K562 (cell line): ENCODE results near the gene PLXDC1. TPM values are rescaled to one million over a fixed set of nuclear protein-coding genes. Genes with fewer than 3 reads are reported as not detected.

Experiments
- ATAC-seq: fragments of 200-7000 bp; cut with Tn5 transposase; 3 replicates; pipeline ENCODE4 v1.9.1; 2020; ENCODE audit warnings: moderate library complexity
- BruUV-seq: library from RNA; stranded (reverse); fragments of 400-500 nt; replicated peaks from 2 replicates; lab custom pipeline; 2021; lab: Mats Ljungman, UMichigan
- CTCF ChIA-PET: fragments of 300-600 bp; formaldehyde crosslinking; extraction: SDS; loops from one replicate; lab custom pipeline; 2021; ENCODE audit warnings: low intra/inter-chr PET ratio; lab: Yijun Ruan, JAX
- POLR2A ChIA-PET: fragments of 300-600, 350-650 bp; sonication (Branson Sonifier 250); formaldehyde crosslinking; extraction: SDS; loops from one replicate; lab custom pipeline; 2021; ENCODE audit warnings: antibody characterized with exemption, inconsistent platforms; lab: Yijun Ruan, JAX
- DNase-seq, 4 experiments: peaks; one replicate each; pipeline versions ENCODE4 v3.0.0 to v3.0.0-alpha.2; 2011 to 2018; ENCODE audit warnings: low spot score in 3 of 4, mixed read lengths in 3 of 4; ENCODE audit errors: extremely low read depth in 1 of 4
- FAIRE-seq: peaks from 2 replicates; lab custom pipeline; 2011; peaks lifted over from hg19 to GRCh38; lab: Jason Lieb, UNC
- H2AFZ ChIP-seq: 2 replicates; pipeline ENCODE4 v1.6.0; 2011; ENCODE audit warnings: low read depth, low read length, control low read depth, inconsistent platforms
- H3K27ac ChIP-seq: fragments of 200-600 bp; 3 replicates; pipeline ENCODE4 v1.8.0; 2011; ENCODE audit warnings: low read depth, mild to moderate bottlenecking, control low read depth, inconsistent platforms, low read length, moderate library complexity, mixed read lengths; ENCODE audit errors: extremely low read depth
- H3K27me3 ChIP-seq, 2 experiments: fragments of 300-600 bp in 1 of 2; 2 replicates in 1 of 2; 3 replicates in 1 of 2; pipeline versions ENCODE4 v1.6.0 to v1.8.0; 2011; ENCODE audit warnings: inconsistent platforms in 2 of 2, low read length in 2 of 2, mild to moderate bottlenecking in 1 of 2, mixed read lengths in 1 of 2, moderate library complexity in 1 of 2; ENCODE audit not compliant: control insufficient read depth in 2 of 2, insufficient read depth in 2 of 2
- H3K36me3 ChIP-seq: fragments of 300-600 bp; 3 replicates; pipeline ENCODE4 v1.8.0; 2011; ENCODE audit warnings: mild to moderate bottlenecking, low read length, inconsistent platforms; ENCODE audit not compliant: control insufficient read depth, insufficient read depth
- H3K4me1 ChIP-seq, 2 experiments: fragments of 200-600 bp in 1 of 2; replicated peaks in 1 of 2; 2 replicates in 1 of 2; 3 replicates in 1 of 2; pipeline versions ENCODE4 v1.5.1 to v1.8.0; 2011; ENCODE audit warnings: inconsistent platforms in 2 of 2, low read length in 2 of 2, mild to moderate bottlenecking in 1 of 2, mixed read lengths in 1 of 2, moderate library complexity in 1 of 2; ENCODE audit not compliant: control insufficient read depth in 2 of 2, insufficient read depth in 2 of 2
- H3K4me2 ChIP-seq: 2 replicates; pipeline ENCODE4 v1.6.1; 2011; ENCODE audit warnings: low read length, control low read depth, inconsistent platforms, mixed read lengths; ENCODE audit not compliant: insufficient read depth
- H3K4me3 ChIP-seq: fragments of 200-600 bp; sonication (generic), shearing (Covaris generic); 2 replicates; pipeline ENCODE4 v1.5.1; 2016; ENCODE audit warnings: control low read depth, inconsistent platforms
- H3K79me2 ChIP-seq: fragments of 200-600 bp; 3 replicates; pipeline ENCODE4 v1.8.0; 2011; ENCODE audit warnings: low read length, inconsistent platforms; ENCODE audit not compliant: control insufficient read depth, insufficient read depth
- H3K9ac ChIP-seq, 2 experiments: 2 replicates each; pipeline versions ENCODE4 v1.6.0 to v1.6.1; 2011; ENCODE audit warnings: low read depth in 2 of 2, low read length in 2 of 2, control low read depth in 1 of 2, inconsistent platforms in 1 of 2, mild to moderate bottlenecking in 1 of 2, mixed read lengths in 1 of 2; ENCODE audit not compliant: insufficient read depth in 1 of 2
- H3K9me1 ChIP-seq: one replicate; pipeline ENCODE4 v1.6.0; 2011; ENCODE audit warnings: inconsistent platforms, mild to moderate bottlenecking, low read length, moderate library complexity; ENCODE audit not compliant: control insufficient read depth, insufficient read depth
- H3K9me3 ChIP-seq: replicated peaks from 2 replicates; pipeline ENCODE4 v1.5.1; 2011; ENCODE audit warnings: low read depth, low read length, inconsistent platforms; ENCODE audit not compliant: control insufficient read depth, insufficient read depth
- H4K20me1 ChIP-seq: replicated peaks from 2 replicates; pipeline ENCODE4 v1.6.1; 2011; ENCODE audit warnings: low read length, inconsistent platforms, mixed read lengths; ENCODE audit not compliant: control insufficient read depth, insufficient read depth
- ZNF644 ChIP-seq: fragments of 200-800 bp; sonication (Bioruptor generic); IDR thresholded peaks from 2 replicates; pipeline ENCODE4 v1.6.1; 2016; ENCODE audit warnings: low read depth, missing genetic modification characterization, missing compliant biosample characterization
- ZNF695 ChIP-seq: fragments of 450-650 bp; formaldehyde crosslinking; IDR thresholded peaks from 2 replicates; pipeline ENCODE4 v1.4.0; 2020; ENCODE audit warnings: mild to moderate bottlenecking, moderate library complexity
- WGBS: fragments of 100-300 bp; shearing (Covaris generic); methylation state at CpG from one replicate; pipeline ENCODE4 v1.1.6; 2016; ENCODE audit warnings: low coverage, mixed read lengths; ENCODE audit not compliant: insufficient coverage; ENCODE audit errors: missing lambda C conversion rate; 5-methylcytosine and 5-hydroxymethylcytosine counted together
- in situ Hi-C: fragments of 300-500 bp; cut with MboI; formaldehyde crosslinking; loops from 4 replicates; pipeline ENCODE4 v1.15.0; 2018; ENCODE audit warnings: inconsistent platforms, mixed read lengths
- intact Hi-C: fragments of 100-400 bp; cut with micrococcal nuclease; formaldehyde crosslinking; loops from 2 replicates; pipeline ENCODE4 v1.14.2; 2022
- polyA plus RNA-seq, 8 experiments: library from polyadenylated mRNA; depleted of rRNA in 4 of 8; stranded (reverse) in 5 of 8; unstranded in 3 of 8; fragments of >200 nt; fragmentation: Nextera tagmentation in 2 of 8; fragmentation: Illumina TruSeq in 1 of 8; extraction: Ambion mirVana in 2 of 8; extraction: Trizol in 1 of 8; gene quantifications; 2 replicates each; pipeline versions ENCODE4 v1.2.1 to v1.2.3, GENCODE V29; 2011 to 2014; ENCODE audit warnings: inconsistent platforms in 1 of 8, missing spikeins in 1 of 8
- total RNA-seq, 7 experiments: library from RNA; depleted of rRNA in 6 of 7; stranded (reverse); fragments of >200 nt in 6 of 7; fragmentation: Illumina TruSeq in 2 of 7; extraction: Trizol in 2 of 7; gene quantifications; 2 replicates each; pipeline versions ENCODE4 v1.2.1 to v1.2.3, GENCODE V29; 2011 to 2021; ENCODE audit warnings: low replicate concordance in 1 of 7
- TF ChIP-seq, protein P1 (sequence below), 2 experiments: fragments of 450-650 bp in 1 of 2; sonication (generic) in 1 of 2; formaldehyde crosslinking in 1 of 2; IDR thresholded peaks; 2 replicates each; pipeline versions ENCODE4 v1.7.1 to v1.9.0; 2016 to 2022; ENCODE audit warnings: inconsistent platforms in 1 of 2, mild to moderate bottlenecking in 1 of 2, missing genetic modification reagents in 1 of 2

PLXDC1 gene
- total and polyA plus RNA-seq, 9 of the 15 experiments (the other 6 are each of a cell fraction or from before 2014, with no cell fraction given), result not detected

GRCh38 chr17:39170109-39170508 is 18.7 kb upstream of the PLXDC1 start:
- H3K4me1 ChIP-seq, result peaks cover 5 to 24% of the 10 kb centered on the region in 2 experiments; a peak in 4 of 5 replicates
- H3K27ac ChIP-seq, result no peak overlapping the region
- peaks cover 1% of the 10 kb centered on the region; the same call in 1 of the 3 replicates for H3K36me3 ChIP-seq
- peaks cover 6% of the 10 kb centered on the region for H4K20me1 ChIP-seq
- no peaks in the 10 kb centered on the region for H3K9me3 ChIP-seq
- H3K9me1 ChIP-seq, result no peaks in the 10 kb centered on the region
- intact Hi-C loops (no loop called here), in situ Hi-C loops (no loop called here)
- H3K9ac ChIP-seq, result no peak overlapping the region
- no peak overlapping the region for H3K4me3 ChIP-seq
- no peak for TF ChIP-seq ZNF695 (CRISPR knock-in tag)
- TF ChIP-seq ZNF644 (tag), result no peak
- TF ChIP-seq, protein P1, sequence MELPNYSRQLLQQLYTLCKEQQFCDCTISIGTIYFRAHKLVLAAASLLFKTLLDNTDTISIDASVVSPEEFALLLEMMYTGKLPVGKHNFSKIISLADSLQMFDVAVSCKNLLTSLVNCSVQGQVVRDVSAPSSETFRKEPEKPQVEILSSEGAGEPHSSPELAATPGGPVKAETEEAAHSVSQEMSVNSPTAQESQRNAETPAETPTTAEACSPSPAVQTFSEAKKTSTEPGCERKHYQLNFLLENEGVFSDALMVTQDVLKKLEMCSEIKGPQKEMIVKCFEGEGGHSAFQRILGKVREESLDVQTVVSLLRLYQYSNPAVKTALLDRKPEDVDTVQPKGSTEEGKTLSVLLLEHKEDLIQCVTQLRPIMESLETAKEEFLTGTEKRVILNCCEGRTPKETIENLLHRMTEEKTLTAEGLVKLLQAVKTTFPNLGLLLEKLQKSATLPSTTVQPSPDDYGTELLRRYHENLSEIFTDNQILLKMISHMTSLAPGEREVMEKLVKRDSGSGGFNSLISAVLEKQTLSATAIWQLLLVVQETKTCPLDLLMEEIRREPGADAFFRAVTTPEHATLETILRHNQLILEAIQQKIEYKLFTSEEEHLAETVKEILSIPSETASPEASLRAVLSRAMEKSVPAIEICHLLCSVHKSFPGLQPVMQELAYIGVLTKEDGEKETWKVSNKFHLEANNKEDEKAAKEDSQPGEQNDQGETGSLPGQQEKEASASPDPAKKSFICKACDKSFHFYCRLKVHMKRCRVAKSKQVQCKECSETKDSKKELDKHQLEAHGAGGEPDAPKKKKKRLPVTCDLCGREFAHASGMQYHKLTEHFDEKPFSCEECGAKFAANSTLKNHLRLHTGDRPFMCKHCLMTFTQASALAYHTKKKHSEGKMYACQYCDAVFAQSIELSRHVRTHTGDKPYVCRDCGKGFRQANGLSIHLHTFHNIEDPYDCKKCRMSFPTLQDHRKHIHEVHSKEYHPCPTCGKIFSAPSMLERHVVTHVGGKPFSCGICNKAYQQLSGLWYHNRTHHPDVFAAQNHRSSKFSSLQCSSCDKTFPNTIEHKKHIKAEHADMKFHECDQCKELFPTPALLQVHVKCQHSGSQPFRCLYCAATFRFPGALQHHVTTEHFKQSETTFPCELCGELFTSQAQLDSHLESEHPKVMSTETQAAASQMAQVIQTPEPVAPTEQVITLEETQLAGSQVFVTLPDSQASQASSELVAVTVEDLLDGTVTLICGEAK (IDR thresholded peaks at IDR 0.05), result no peak
- TF ChIP-seq, protein P1 (CRISPR knock-in tag; IDR thresholded peaks at IDR 0.05), result no peak
- no peaks in the 10 kb centered on the region for H3K27me3 ChIP-seq
- FAIRE-seq (no peak), ATAC-seq (no peak), DNase-seq (no peak)
- no peak overlapping the region for H3K4me2 ChIP-seq
- no peaks in the 10 kb centered on the region for H3K79me2 ChIP-seq
- ChIA-PET CTCF (no interaction called here), POLR2A (interaction anchor here (0.7 to 1.1 kb wide), 4 partner anchors 16 to 419 kb away, joined by 3 to 5 read pairs (median 4); no protein-coding TSS in a partner anchor)
- H2AFZ ChIP-seq, result no peak overlapping the region
- no TSS peak for BruUV-seq
- 35% methylated on average over 4 of the region's 4 CpGs for WGBS
